Measurements from ENCODE around the gene KXD1.
"Not testable (repeated sequence)": the region's sequence is repeated elsewhere in the genome, so short reads cannot be mapped to it uniquely, and the experiment has no call there.

KXD1 gene

GRCh38 chr19:18580311-18580710 lies 22.6 kb downstream of the KXD1 start:
- DNase-seq (ENCODE audit: low spot score), result no peak

GRCh38 chr19:18586306-18586705 lies 28.6 kb downstream of the KXD1 start:
- DNase-seq (ENCODE audit: low spot score), result no peak

GRCh38 chr19:18587561-18587960 lies 29.9 kb downstream of the KXD1 start:
- DNase-seq (ENCODE audit: low spot score), result no peak

- DNase-seq (ENCODE audit: low spot score), result no peak
Measured at GRCh38 chr19:18587962-18588610, 30.4 kb downstream of the KXD1 start.

- DNase-seq (ENCODE audit: low spot score), result peak; percentile 70
Measured at GRCh38 chr19:18588611-18589379, 31.1 kb downstream of the KXD1 start, which contains the start of gene REX1BD. TSS of gene REX1BD (plus strand) at chr19:18588798. CDS start at chr19:18588802, 4 bp downstream.

- DNase-seq (ENCODE audit: low spot score), result no peak
Measured at GRCh38 chr19:18589380-18590272, 32.0 kb downstream of the KXD1 start.

- no peak for DNase-seq (ENCODE audit: low spot score)
Measured at GRCh38 chr19:18590273-18591272, 32.9 kb downstream of the KXD1 start.

GRCh38 chr19:18591735-18592385 lies 34.2 kb downstream of the KXD1 start:
- DNase-seq (ENCODE audit: low spot score), result no peak

GRCh38 chr19:18592732-18593131 lies 35.1 kb downstream of the KXD1 start:
- DNase-seq (ENCODE audit: low spot score), result not testable (repeated sequence)

GRCh38 chr19:18593367-18594095 lies 35.9 kb downstream of the KXD1 start:
- no peak for DNase-seq (ENCODE audit: low spot score)

GRCh38 chr19:18594096-18594823 lies 36.6 kb downstream of the KXD1 start:
- peak; percentile 87 for DNase-seq (ENCODE audit: low spot score)

- no peak for DNase-seq (ENCODE audit: low spot score)
Measured at GRCh38 chr19:18594824-18595373, 37.2 kb downstream of the KXD1 start.

- DNase-seq (ENCODE audit: low spot score), result no peak
Measured at GRCh38 chr19:18595475-18595874, 37.8 kb downstream of the KXD1 start.

GRCh38 chr19:18596752-18597157 lies 39.1 kb downstream of the KXD1 start:
- no peak for DNase-seq (ENCODE audit: low spot score)

GRCh38 chr19:18597809-18598660 lies 40.4 kb downstream of the KXD1 start:
- DNase-seq (ENCODE audit: low spot score), result no peak

- no peak for DNase-seq (ENCODE audit: low spot score)
Measured at GRCh38 chr19:18599485-18599884, 41.8 kb downstream of the KXD1 start.

- DNase-seq (ENCODE audit: low spot score), result not testable (repeated sequence)
Measured at GRCh38 chr19:18600692-18601397, 43.2 kb downstream of the KXD1 start.
